Naive thymus-derived CD4-positive, alpha-beta T cell (primary cell): ENCODE results near the gene PTPRE. TPM values are rescaled to one million over a fixed set of nuclear protein-coding genes. Genes with fewer than 3 reads are reported as not detected.

ENCODE experiments used
- ATAC-seq: fragments of 150-1000 bp; cut with Tn5 transposase; 2 replicates; pipeline ENCODE4 v1.10.0; 2021; ENCODE audit warnings: mild to moderate bottlenecking, moderate library complexity
- CTCF ChIA-PET: fragments of 350-600 bp; sonication (Branson Sonifier 250); formaldehyde crosslinking; loops from one replicate; lab custom pipeline; 2021; ENCODE audit warnings: antibody characterized with exemption; lab: Charles Lee
- POLR2A ChIA-PET: fragments of 350-600 bp; sonication (Branson Sonifier 250); formaldehyde crosslinking; loops from one replicate; lab custom pipeline; 2021; ENCODE audit warnings: antibody characterized with exemption, inconsistent platforms; lab: Charles Lee
- DNase-seq, 9 donors: peaks; one replicate each; pipeline versions ENCODE4 v3.0.0 to v3.0.0-alpha.2; 2020 to 2022; ENCODE audit warnings: mixed read lengths in 1 of 9
- H3K27ac ChIP-seq: one replicate; pipeline ENCODE4 v1.7.0; 2013; ENCODE audit warnings: mild to moderate bottlenecking, low read depth, low read length, moderate library complexity
- H3K27me3 ChIP-seq, 2 donors: one replicate each; pipeline ENCODE4 v1.7.0; 2013; ENCODE audit warnings: low read length in 2 of 2, mild to moderate bottlenecking in 2 of 2, moderate library complexity in 2 of 2; ENCODE audit not compliant: control insufficient read depth in 2 of 2, insufficient read depth in 2 of 2
- H3K36me3 ChIP-seq, 3 experiments: 1 replicate in 2 of 3; 2 replicates in 1 of 3; pipeline ENCODE4 v1.7.0; 2013; ENCODE audit warnings: low read length in 3 of 3, mild to moderate bottlenecking in 3 of 3, moderate library complexity in 1 of 3; ENCODE audit not compliant: insufficient read depth in 3 of 3, control insufficient read depth in 2 of 3
- H3K4me1 ChIP-seq, 2 donors: one replicate each; pipeline ENCODE4 v1.7.0; 2013; ENCODE audit warnings: low read length in 2 of 2, mild to moderate bottlenecking in 2 of 2, moderate library complexity in 1 of 2; ENCODE audit not compliant: control insufficient read depth in 2 of 2, insufficient read depth in 2 of 2
- H3K4me3 ChIP-seq: 2 replicates; pipeline ENCODE4 v1.7.0; 2013; ENCODE audit warnings: mild to moderate bottlenecking, low read length
- H3K9me3 ChIP-seq, 3 experiments: 1 replicate in 2 of 3; 2 replicates in 1 of 3; pipeline ENCODE4 v1.7.0; 2013; ENCODE audit warnings: low read length in 3 of 3; ENCODE audit not compliant: control insufficient read depth in 2 of 3
- H3K27ac Mint-ChIP-seq, 9 donors: one replicate each; pipeline ENCODE4 v1.8.0; 2020 to 2022; ENCODE audit warnings: mixed read lengths in 9 of 9, mild to moderate bottlenecking in 8 of 9, moderate library complexity in 5 of 9, inconsistent platforms in 2 of 9
- H3K27me3 Mint-ChIP-seq, 5 donors: one replicate each; pipeline ENCODE4 v1.8.0; 2021 to 2022; ENCODE audit warnings: mixed read lengths in 5 of 5, mild to moderate bottlenecking in 1 of 5
- H3K36me3 Mint-ChIP-seq, 5 donors: one replicate each; pipeline ENCODE4 v1.8.0; 2020 to 2022; ENCODE audit warnings: mixed read lengths in 5 of 5, mild to moderate bottlenecking in 3 of 5, inconsistent platforms in 1 of 5
- H3K4me1 Mint-ChIP-seq, 7 donors: one replicate each; pipeline ENCODE4 v1.8.0; 2020 to 2022; ENCODE audit warnings: mixed read lengths in 7 of 7, mild to moderate bottlenecking in 3 of 7, inconsistent platforms in 1 of 7
- H3K4me3 Mint-ChIP-seq, 10 donors: one replicate each; pipeline ENCODE4 v1.8.0; 2020 to 2022; ENCODE audit warnings: mild to moderate bottlenecking in 10 of 10, mixed read lengths in 10 of 10, moderate library complexity in 6 of 10, inconsistent platforms in 2 of 10
- H3K9me3 Mint-ChIP-seq, 11 donors: one replicate each; pipeline ENCODE4 v1.8.0; 2020 to 2022; ENCODE audit warnings: mixed read lengths in 11 of 11, mild to moderate bottlenecking in 4 of 11, inconsistent platforms in 1 of 11, moderate library complexity in 1 of 11
- intact Hi-C, 2 donors: fragments of 100-400 bp; cut with micrococcal nuclease; formaldehyde crosslinking; loops; one replicate each; pipeline ENCODE4 v1.15.1; 2023
- polyA plus RNA-seq, 2 donors: library from polyadenylated mRNA; unstranded; fragments of 300-500 nt; fragmentation: Illumina TruSeq; gene quantifications; one replicate each; pipeline ENCODE4 v1.2.3, GENCODE V29; 2021
- total RNA-seq, 6 experiments: library from RNA in 5 of 6; stranded (reverse) in 5 of 6; gene quantifications; 1 replicate in 5 of 6; 2 replicates in 1 of 6; pipeline ENCODE4 v1.2.3 and lab custom pipeline; 2021 to 2026

Gene PTPRE
- total and polyA plus RNA-seq, 7 experiments from 2014 or later = 6.6 to 237 (median 27.9) TPM

DNA sequence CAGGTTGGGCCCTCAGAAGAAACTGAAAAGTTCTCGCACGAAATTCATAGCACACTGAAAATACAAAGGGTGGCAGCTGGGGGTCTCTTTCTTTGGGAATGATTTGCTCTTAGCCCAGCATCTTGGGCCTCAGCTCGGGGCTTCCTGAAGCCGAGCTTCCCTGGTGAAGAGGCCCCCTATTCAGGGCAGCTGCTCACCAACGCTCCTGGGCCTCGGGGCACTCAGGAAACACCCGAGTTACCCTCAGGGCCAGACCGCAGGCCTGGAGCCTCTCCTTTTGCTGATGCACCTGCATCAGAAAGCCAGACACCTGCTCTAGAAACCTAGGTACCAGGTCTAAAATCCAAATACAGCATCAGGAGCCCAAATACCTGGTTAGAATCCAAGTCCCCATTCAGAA lies 85.5 kb downstream of the PTPRE start:
- Mint-ChIP-seq H3K4me3 (no peak overlapping the region), H3K27ac (no peak overlapping the region), H3K4me1 (peaks cover 6 to 33% (median 16%) of the 10 kb centered on the region in 7 donors), H3K9me3 (no peaks in the 10 kb centered on the region), H3K27me3 (peaks cover 0 to 5% (median 4%) of the 10 kb centered on the region in 5 donors), H3K36me3 (no peaks in the 10 kb centered on the region)
- Histone ChIP-seq H3K9me3 (no peaks in the 10 kb centered on the region), H3K27ac (no peak overlapping the region), H3K36me3 (no peaks in the 10 kb centered on the region), H3K4me1 (peaks cover 7 to 9% of the 10 kb centered on the region in 2 donors), H3K27me3 (no peaks in the 10 kb centered on the region), H3K4me3 (no peak overlapping the region)
- intact Hi-C loops = loop anchor here in 1 of 2 donors (5.0 kb wide), 1 partner anchor 85 kb away; the partner anchor contains the start of gene PTPRE
- POLR2A ChIA-PET = no interaction called here
- DNase-seq = no peak
- CTCF ChIA-PET = no interaction called here
- no peak for ATAC-seq

DNA sequence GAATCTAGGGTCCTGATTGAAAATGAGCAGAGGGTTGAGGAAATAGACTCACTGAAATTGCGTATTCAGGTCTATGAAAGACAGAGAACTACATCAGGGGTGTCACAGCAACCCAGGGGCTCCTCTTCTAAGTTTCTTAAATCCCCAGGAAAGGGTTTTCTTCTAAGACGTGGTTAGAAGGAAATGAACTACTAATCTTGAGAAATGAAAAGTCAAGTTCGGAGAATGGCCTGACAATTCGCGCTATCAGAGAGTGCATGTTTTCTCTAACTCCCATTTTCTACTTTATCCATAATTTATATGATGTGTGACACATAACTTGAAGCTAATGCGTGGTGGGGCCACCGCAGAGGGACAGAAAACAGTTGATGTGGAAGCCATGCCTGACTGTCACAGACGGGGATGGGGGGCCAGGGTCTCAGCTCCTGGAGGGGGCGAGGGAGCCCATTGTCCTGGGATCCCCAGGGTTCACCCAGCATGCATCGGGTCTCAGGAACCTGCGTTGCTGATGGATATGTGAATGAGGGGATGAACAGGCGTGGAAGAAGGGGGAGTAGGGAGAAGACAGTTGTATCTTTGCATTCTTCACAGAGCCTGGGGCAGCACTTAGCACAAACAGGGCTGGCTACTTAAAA lies 86.3 kb downstream of the PTPRE start:
- H3K27ac Mint-ChIP-seq = no peak overlapping the region
- H3K4me3 Mint-ChIP-seq = no peak overlapping the region
- peaks cover 0 to 9% (median 3%) of the 10 kb centered on the region in 5 donors for H3K27me3 Mint-ChIP-seq
- H3K9me3 Mint-ChIP-seq = no peaks in the 10 kb centered on the region
- ChIA-PET POLR2A (no interaction called here), CTCF (no interaction called here)
- Histone ChIP-seq H3K9me3 (no peaks in the 10 kb centered on the region), H3K36me3 (no peaks in the 10 kb centered on the region), H3K4me1 (peaks cover 7 to 9% of the 10 kb centered on the region in 2 donors), H3K27me3 (no peaks in the 10 kb centered on the region), H3K27ac (no peak overlapping the region), H3K4me3 (no peak overlapping the region)
- ATAC-seq (no peak), DNase-seq (no peak)
- no peaks in the 10 kb centered on the region for H3K36me3 Mint-ChIP-seq
- intact Hi-C loops = loop anchor here in 1 of 2 donors (5.0 kb wide), 1 partner anchor 86 kb away; the partner anchor contains the start of gene PTPRE
- peaks cover 6 to 33% (median 16%) of the 10 kb centered on the region in 7 donors for H3K4me1 Mint-ChIP-seq

- no peak overlapping the region for H3K27ac ChIP-seq
- CTCF ChIA-PET = interaction anchor here (0.9 kb wide), 1 partner anchor 15 kb away, joined by 3 read pairs; no protein-coding TSS in a partner anchor
These were observed 89.0 kb downstream of the PTPRE start for GRCh38 chr10:127995939-127996338.

GRCh38 chr10:127996586-127996985 lies 89.7 kb downstream of the PTPRE start:
- Histone ChIP-seq H3K27ac (no peak overlapping the region), H3K4me3 (no peak overlapping the region), H3K36me3 (no peaks in the 10 kb centered on the region), H3K27me3 (no peaks in the 10 kb centered on the region), H3K9me3 (no peaks in the 10 kb centered on the region), H3K4me1 (peaks cover under 1 to 3% of the 10 kb centered on the region in 2 donors)
- Mint-ChIP-seq H3K4me3 (no peak overlapping the region), H3K9me3 (no peaks in the 10 kb centered on the region), H3K27me3 (peaks cover 0 to 27% (median 8%) of the 10 kb centered on the region in 5 donors), H3K4me1 (peaks cover 0 to 15% (median 3%) of the 10 kb centered on the region in 7 donors), H3K36me3 (no peaks in the 10 kb centered on the region), H3K27ac (no peak overlapping the region)
- ATAC-seq (no peak), DNase-seq (no peak)
- POLR2A ChIA-PET = no interaction called here
- intact Hi-C loops = no loop called here
- CTCF ChIA-PET = interaction anchor here (0.8 to 0.9 kb wide), 2 partner anchors 15 to 1119 kb away, joined by 3 read pairs; no protein-coding TSS in a partner anchor

More at GRCh38 chr10:127995939-127996338, 89.0 kb downstream of the PTPRE start:
- H3K9me3 ChIP-seq = no peaks in the 10 kb centered on the region
- no peak overlapping the region for H3K4me3 ChIP-seq
- ATAC-seq (no peak), DNase-seq (no peak)
- H3K36me3 ChIP-seq = no peaks in the 10 kb centered on the region
- no peaks in the 10 kb centered on the region for H3K9me3 Mint-ChIP-seq
- H3K36me3 Mint-ChIP-seq = no peaks in the 10 kb centered on the region
- peaks cover 3 to 22% (median 9%) of the 10 kb centered on the region in 7 donors for H3K4me1 Mint-ChIP-seq
- H3K27ac Mint-ChIP-seq = no peak overlapping the region
- intact Hi-C loops = no loop called here
- peaks cover 7% of the 10 kb centered on the region in 2 donors for H3K4me1 ChIP-seq
- H3K27me3 Mint-ChIP-seq = peaks cover 0 to 27% (median 8%) of the 10 kb centered on the region in 5 donors
- POLR2A ChIA-PET = no interaction called here
- H3K4me3 Mint-ChIP-seq = no peak overlapping the region
- no peaks in the 10 kb centered on the region for H3K27me3 ChIP-seq

DNA sequence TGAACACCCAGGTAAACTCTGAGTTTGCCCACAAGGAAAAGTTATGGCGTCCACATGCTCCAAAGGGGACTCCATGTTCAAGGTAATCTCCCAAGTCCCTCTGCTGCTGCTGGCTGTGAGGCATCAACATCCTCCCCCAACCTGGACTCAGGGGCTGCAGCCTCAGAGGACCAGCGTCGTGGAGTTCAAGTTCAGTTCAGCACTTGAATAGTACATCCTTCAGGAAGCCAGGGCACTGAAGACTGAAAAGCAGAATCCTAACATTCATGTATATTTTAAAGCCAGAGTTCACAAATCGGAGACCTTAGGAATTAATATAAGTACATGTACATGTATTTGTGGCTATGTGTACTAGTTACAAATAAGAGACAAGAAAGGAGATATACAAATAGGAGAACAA lies 90.4 kb downstream of the PTPRE start:
- POLR2A ChIA-PET = no interaction called here
- ATAC-seq = no peak
- Mint-ChIP-seq H3K27me3 (peaks cover 0 to 27% (median 10%) of the 10 kb centered on the region in 5 donors), H3K4me1 (peaks cover 0 to 11% (median 0%) of the 10 kb centered on the region in 7 donors), H3K4me3 (no peak overlapping the region), H3K27ac (no peak overlapping the region), H3K9me3 (no peaks in the 10 kb centered on the region), H3K36me3 (no peaks in the 10 kb centered on the region)
- CTCF ChIA-PET = no interaction called here
- H3K27me3 ChIP-seq = no peaks in the 10 kb centered on the region
- no peaks in the 10 kb centered on the region for H3K9me3 ChIP-seq
- H3K27ac ChIP-seq = no peak overlapping the region
- H3K4me1 ChIP-seq = no peaks in the 10 kb centered on the region
- intact Hi-C loops = no loop called here
- no peak for DNase-seq
- no peaks in the 10 kb centered on the region for H3K36me3 ChIP-seq
- H3K4me3 ChIP-seq = no peak overlapping the region

GRCh38 chr10:127997937-127998336 lies 91.0 kb downstream of the PTPRE start:
- H3K36me3 Mint-ChIP-seq = no peaks in the 10 kb centered on the region
- H3K27ac Mint-ChIP-seq = no peak overlapping the region
- H3K27me3 Mint-ChIP-seq = peaks cover 0 to 27% (median 11%) of the 10 kb centered on the region in 5 donors
- H3K4me3 Mint-ChIP-seq = no peak overlapping the region
- peaks cover 0 to 7% (median 0%) of the 10 kb centered on the region in 7 donors for H3K4me1 Mint-ChIP-seq
- no peak for DNase-seq
- Histone ChIP-seq H3K4me1 (no peaks in the 10 kb centered on the region), H3K36me3 (no peaks in the 10 kb centered on the region), H3K27me3 (no peaks in the 10 kb centered on the region), H3K4me3 (no peak overlapping the region), H3K27ac (no peak overlapping the region), H3K9me3 (no peaks in the 10 kb centered on the region)
- ChIA-PET CTCF (no interaction called here), POLR2A (no interaction called here)
- intact Hi-C loops = no loop called here
- H3K9me3 Mint-ChIP-seq = no peaks in the 10 kb centered on the region
- ATAC-seq = no peak
